ENCODE measurements around the gene TMC3. TPM values are rescaled to one million over a fixed set of nuclear protein-coding genes. Genes with fewer than 3 reads are reported as not detected.

The TMC3 gene
- total and polyA plus RNA-seq, 10 of the 15 experiments (the other 5 are each of a cell fraction or from before 2014, with no cell fraction given): 0.03 to 0.04 (median 0.04) TPM; not detected in 7

GRCh38 chr15:81347910-81348309 lies 26.1 kb downstream of the TMC3 start (continued):
- TF ChIP-seq EZH2 (IDR thresholded peaks at IDR 0.05; ENCODE audit: borderline replicate concordance, control insufficient read depth, low read depth, low read length): no peak

GRCh38 chr15:81346611-81347010 lies 27.4 kb downstream of the TMC3 start:
- no TSS peak for BruUV-seq (replicated peaks)
- SMC1A ChIA-PET (ENCODE audit: uncharacterized antibody, unreplicated experiment): no interaction called here
- no peak for FAIRE-seq
- H3K4me3 ChIP-seq: no peak overlapping the region
- RAD21 ChIA-PET (ENCODE audit: unreplicated experiment): no interaction called here
- no peaks in the 10 kb centered on the region for H4K20me1 ChIP-seq (ENCODE audit: control insufficient read depth, insufficient read depth)
- no peaks in the 10 kb centered on the region for H3K9me3 ChIP-seq (replicated peaks; ENCODE audit: control insufficient read depth, insufficient read depth, low read length)
- CTCF ChIA-PET: no interaction called here
- no peaks in the 10 kb centered on the region for H3K79me2 ChIP-seq (ENCODE audit: control insufficient read depth, insufficient read depth, low read length)
- H3K36me3 ChIP-seq (ENCODE audit: control insufficient read depth in 2 of 2, insufficient read depth in 2 of 2, low read length in 1 of 2): no peaks in the 10 kb centered on the region
- DNase-seq (ENCODE audit: low read depth, low spot score): no peak
- intact Hi-C loops (cut with micrococcal nuclease; ENCODE audit: unreplicated experiment) (no loop called here), in situ Hi-C loops (cut with MboI) (no loop called here)
- H3K4me2 ChIP-seq (ENCODE audit: control insufficient read depth, insufficient read depth): no peak overlapping the region
- no peaks in the 10 kb centered on the region for H3K27me3 ChIP-seq (replicated peaks in 1 of 2; ENCODE audit: control insufficient read depth in 2 of 2, insufficient read depth in 2 of 2, low read length in 1 of 2)
- 43% methylated on average over 2 of the region's 2 CpGs for WGBS (ENCODE audit: insufficient coverage, insufficient replicate concordance, low lambda C conversion rate, missing lambda C conversion rate)
- POLR2A ChIA-PET: no interaction called here
- H3K9ac ChIP-seq (ENCODE audit: control insufficient read depth, insufficient read depth, low read length): no peak overlapping the region
- no peak overlapping the region for H2AFZ ChIP-seq (ENCODE audit: control insufficient read depth, low read depth, low read length)
- H3K27ac ChIP-seq (ENCODE audit: control insufficient read depth, insufficient read depth): no peak overlapping the region
- no peak for ATAC-seq
- H3K4me1 ChIP-seq (ENCODE audit: control insufficient read depth, insufficient read depth, low read length): no peaks in the 10 kb centered on the region
- no peak for TF ChIP-seq EGR1 (IDR thresholded peaks at IDR 0.05; ENCODE audit: borderline replicate concordance in 1 of 2, low read depth in 2 of 2, low read length in 2 of 2)
- TF ChIP-seq ZBTB40 (IDR thresholded peaks at IDR 0.05; ENCODE audit: borderline replicate concordance): no peak
- no peak for TF ChIP-seq ZNF592 (IDR thresholded peaks at IDR 0.05)
- TF ChIP-seq RCOR1 (conservative IDR thresholded peaks at IDR 0.05; ENCODE audit: low read depth, low read length): no peak
- TF ChIP-seq, protein P1, sequence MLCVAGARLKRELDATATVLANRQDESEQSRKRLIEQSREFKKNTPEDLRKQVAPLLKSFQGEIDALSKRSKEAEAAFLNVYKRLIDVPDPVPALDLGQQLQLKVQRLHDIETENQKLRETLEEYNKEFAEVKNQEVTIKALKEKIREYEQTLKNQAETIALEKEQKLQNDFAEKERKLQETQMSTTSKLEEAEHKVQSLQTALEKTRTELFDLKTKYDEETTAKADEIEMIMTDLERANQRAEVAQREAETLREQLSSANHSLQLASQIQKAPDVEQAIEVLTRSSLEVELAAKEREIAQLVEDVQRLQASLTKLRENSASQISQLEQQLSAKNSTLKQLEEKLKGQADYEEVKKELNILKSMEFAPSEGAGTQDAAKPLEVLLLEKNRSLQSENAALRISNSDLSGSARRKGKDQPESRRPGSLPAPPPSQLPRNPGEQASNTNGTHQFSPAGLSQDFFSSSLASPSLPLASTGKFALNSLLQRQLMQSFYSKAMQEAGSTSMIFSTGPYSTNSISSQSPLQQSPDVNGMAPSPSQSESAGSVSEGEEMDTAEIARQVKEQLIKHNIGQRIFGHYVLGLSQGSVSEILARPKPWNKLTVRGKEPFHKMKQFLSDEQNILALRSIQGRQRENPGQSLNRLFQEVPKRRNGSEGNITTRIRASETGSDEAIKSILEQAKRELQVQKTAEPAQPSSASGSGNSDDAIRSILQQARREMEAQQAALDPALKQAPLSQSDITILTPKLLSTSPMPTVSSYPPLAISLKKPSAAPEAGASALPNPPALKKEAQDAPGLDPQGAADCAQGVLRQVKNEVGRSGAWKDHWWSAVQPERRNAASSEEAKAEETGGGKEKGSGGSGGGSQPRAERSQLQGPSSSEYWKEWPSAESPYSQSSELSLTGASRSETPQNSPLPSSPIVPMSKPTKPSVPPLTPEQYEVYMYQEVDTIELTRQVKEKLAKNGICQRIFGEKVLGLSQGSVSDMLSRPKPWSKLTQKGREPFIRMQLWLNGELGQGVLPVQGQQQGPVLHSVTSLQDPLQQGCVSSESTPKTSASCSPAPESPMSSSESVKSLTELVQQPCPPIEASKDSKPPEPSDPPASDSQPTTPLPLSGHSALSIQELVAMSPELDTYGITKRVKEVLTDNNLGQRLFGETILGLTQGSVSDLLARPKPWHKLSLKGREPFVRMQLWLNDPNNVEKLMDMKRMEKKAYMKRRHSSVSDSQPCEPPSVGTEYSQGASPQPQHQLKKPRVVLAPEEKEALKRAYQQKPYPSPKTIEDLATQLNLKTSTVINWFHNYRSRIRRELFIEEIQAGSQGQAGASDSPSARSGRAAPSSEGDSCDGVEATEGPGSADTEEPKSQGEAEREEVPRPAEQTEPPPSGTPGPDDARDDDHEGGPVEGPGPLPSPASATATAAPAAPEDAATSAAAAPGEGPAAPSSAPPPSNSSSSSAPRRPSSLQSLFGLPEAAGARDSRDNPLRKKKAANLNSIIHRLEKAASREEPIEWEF (IDR thresholded peaks at IDR 0.05; ENCODE audit: insufficient replicate concordance, low read depth, low read length): no peak
- no peak for TF ChIP-seq ATF7 (IDR thresholded peaks at IDR 0.05; ENCODE audit: low read depth)
- TF ChIP-seq POLR2AphosphoS5 (IDR thresholded peaks at IDR 0.05; ENCODE audit: low read length): no peak
- TF ChIP-seq SUZ12 (IDR thresholded peaks at IDR 0.05; ENCODE audit: unreplicated experiment): no peak
